ENCODE data around the gene SGIP1. TPM values are rescaled to one million over a fixed set of nuclear protein-coding genes. Genes with fewer than 3 reads are reported as not detected.

The SGIP1 gene
- total RNA-seq, 1 experiment from 2014 or later: not detected

- DNase-seq (no peak), ATAC-seq (no peak)
- H3K27ac ChIP-seq (ENCODE audit: low read length): no peak overlapping the region
- H3K9me2 ChIP-seq (replicated peaks; ENCODE audit: low read length): no peaks in the 10 kb centered on the region
- no peak overlapping the region for H3K4me3 ChIP-seq (ENCODE audit: low read length)
- no peak overlapping the region for H2AFZ ChIP-seq (ENCODE audit: low read length)
- no peaks in the 10 kb centered on the region for H3K36me3 ChIP-seq (ENCODE audit: low read depth, low read length)
- BruUV-seq (replicated peaks): no TSS peak
- no peaks in the 10 kb centered on the region for H3K79me2 ChIP-seq (ENCODE audit: low read length)
- peaks cover 17% of the 10 kb centered on the region; the same call in 1 of the 2 replicates for H3K27me3 ChIP-seq (ENCODE audit: low read length)
- POLR2A ChIA-PET (ENCODE audit: unreplicated experiment): no interaction called here
- no peaks in the 10 kb centered on the region for H3K9me3 ChIP-seq (ENCODE audit: low read length)
- H3F3A ChIP-seq (ENCODE audit: low read length, unreplicated experiment): no peaks in the 10 kb centered on the region
- TF ChIP-seq EZH2phosphoT487 (IDR thresholded peaks at IDR 0.05; ENCODE audit: borderline replicate concordance, low read length) (no peak), EZH2 (IDR thresholded peaks at IDR 0.05; ENCODE audit: low read length, unreplicated experiment) (no peak), CTCF (conservative IDR thresholded peaks at IDR 0.05; ENCODE audit: low read depth, low read length) (no peak)
- H3K4me2 ChIP-seq (ENCODE audit: low read length): no peak overlapping the region
- CTCF ChIA-PET: no interaction called here
- intact Hi-C loops (cut with micrococcal nuclease): loop anchor here (5.0 to 10.0 kb wide), 4 partner anchors 204 to 764 kb away; no protein-coding TSS in a partner anchor
- H4K20me1 ChIP-seq (ENCODE audit: low read length): no peaks in the 10 kb centered on the region
- H3K4me1 ChIP-seq (ENCODE audit: insufficient read depth, low read length): peaks cover 18% of the 10 kb centered on the region
- H3K9ac ChIP-seq (ENCODE audit: low read length): no peak overlapping the region
Measured at GRCh38 chr1:66729119-66729518, 195.2 kb downstream of the SGIP1 start.

GRCh38 chr1:66729523-66729922 is 195.6 kb downstream of the SGIP1 start:
- ATAC-seq (no peak), DNase-seq (no peak)
- BruUV-seq (replicated peaks): no TSS peak
- CTCF ChIA-PET: no interaction called here
- H3K9me3 ChIP-seq (ENCODE audit: low read length): no peaks in the 10 kb centered on the region
- H3K4me3 ChIP-seq (ENCODE audit: low read length): no peak overlapping the region
- H4K20me1 ChIP-seq (ENCODE audit: low read length): no peaks in the 10 kb centered on the region
- H3K4me2 ChIP-seq (ENCODE audit: low read length): no peak overlapping the region
- TF ChIP-seq EZH2phosphoT487 (IDR thresholded peaks at IDR 0.05; ENCODE audit: borderline replicate concordance, low read length) (no peak), EZH2 (IDR thresholded peaks at IDR 0.05; ENCODE audit: low read length, unreplicated experiment) (no peak), CTCF (conservative IDR thresholded peaks at IDR 0.05; ENCODE audit: low read depth, low read length) (no peak)
- POLR2A ChIA-PET (ENCODE audit: unreplicated experiment): no interaction called here
- no peak overlapping the region for H2AFZ ChIP-seq (ENCODE audit: low read length)
- H3K27me3 ChIP-seq (ENCODE audit: low read length): 0 out of 2 replicates have a peak, but pooled peaks cover 16% of the 10 kb centered on the region
- no peaks in the 10 kb centered on the region for H3K79me2 ChIP-seq (ENCODE audit: low read length)
- H3K27ac ChIP-seq (ENCODE audit: low read length): no peak overlapping the region
- H3F3A ChIP-seq (ENCODE audit: low read length, unreplicated experiment): no peaks in the 10 kb centered on the region
- peaks cover 18% of the 10 kb centered on the region for H3K4me1 ChIP-seq (ENCODE audit: insufficient read depth, low read length)
- H3K36me3 ChIP-seq (ENCODE audit: low read depth, low read length): no peaks in the 10 kb centered on the region
- H3K9me2 ChIP-seq (replicated peaks; ENCODE audit: low read length): no peaks in the 10 kb centered on the region
- no peak overlapping the region for H3K9ac ChIP-seq (ENCODE audit: low read length)
- intact Hi-C loops (cut with micrococcal nuclease): loop anchor here (5.0 to 10.0 kb wide), 4 partner anchors 205 to 765 kb away; no protein-coding TSS in a partner anchor

GRCh38 chr1:66730462-66730861 is 196.5 kb downstream of the SGIP1 start:
- Histone ChIP-seq H3K36me3 (ENCODE audit: low read depth, low read length) (no peaks in the 10 kb centered on the region), H3K4me3 (ENCODE audit: low read length) (no peak overlapping the region), H3K9me3 (ENCODE audit: low read length) (no peaks in the 10 kb centered on the region), H3K27ac (ENCODE audit: low read length) (no peak overlapping the region), H3K27me3 (ENCODE audit: low read length) (0 out of 2 replicates have a peak, but pooled peaks cover 13% of the 10 kb centered on the region), H3F3A (ENCODE audit: low read length, unreplicated experiment) (no peaks in the 10 kb centered on the region), H4K20me1 (ENCODE audit: low read length) (no peaks in the 10 kb centered on the region), H3K4me1 (ENCODE audit: insufficient read depth, low read length) (peaks cover 18% of the 10 kb centered on the region), H2AFZ (ENCODE audit: low read length) (no peak overlapping the region), H3K4me2 (ENCODE audit: low read length) (no peak overlapping the region), H3K9ac (ENCODE audit: low read length) (no peak overlapping the region), H3K79me2 (ENCODE audit: low read length) (no peaks in the 10 kb centered on the region), H3K9me2 (replicated peaks; ENCODE audit: low read length) (no peaks in the 10 kb centered on the region)
- BruUV-seq (replicated peaks): no TSS peak
- TF ChIP-seq CTCF (conservative IDR thresholded peaks at IDR 0.05; ENCODE audit: low read depth, low read length) (no peak), EZH2 (IDR thresholded peaks at IDR 0.05; ENCODE audit: low read length, unreplicated experiment) (no peak), EZH2phosphoT487 (IDR thresholded peaks at IDR 0.05; ENCODE audit: borderline replicate concordance, low read length) (no peak)
- POLR2A ChIA-PET (ENCODE audit: unreplicated experiment): no interaction called here
- no peak for DNase-seq
- CTCF ChIA-PET: no interaction called here
- intact Hi-C loops (cut with micrococcal nuclease): no loop called here
- no peak for ATAC-seq

Measured in PC-3 (cell line).